ENCODE results near the gene TRIM3. TPM values are rescaled to one million over a fixed set of nuclear protein-coding genes. Genes with fewer than 3 reads are reported as not detected.

TRIM3 gene
- total RNA-seq, 5 donors from 2014 or later (not counting 1 experiment from before 2014, with no cell fraction given): 16.9 to 29.8 (median 24.1) TPM

GRCh38 chr11:6415797-6416196, 57.9 kb downstream of the TRIM3 start:
- peaks cover 15 to 34% (median 32%) of the 10 kb centered on the region in 3 donors for H3K4me1 Mint-ChIP-seq
- Histone ChIP-seq H3K27ac (ENCODE audit: low read length) (peak overlapping the region; percentile 10), H3K4me3 (ENCODE audit: control insufficient read depth in 1 of 2, extremely low read depth in 1 of 2, low read length in 1 of 2) (no peak overlapping the region), H3K27me3 (replicated peaks in 1 of 2; ENCODE audit: control insufficient read depth in 2 of 2, extremely low read depth in 1 of 2, insufficient read depth in 2 of 2, low read length in 1 of 2) (no peaks in the 10 kb centered on the region), H3K9me3 (no peaks in the 10 kb centered on the region), H3K36me3 (ENCODE audit: control insufficient read depth in 2 of 2, extremely low read depth in 1 of 2, insufficient read depth in 1 of 2, low read length in 1 of 2) (peaks cover 6 to 7% of the 10 kb centered on the region in 2 donors), H3K4me1 (ENCODE audit: control insufficient read depth in 1 of 2, extremely low read depth in 1 of 2, insufficient read depth in 2 of 2, low read length in 2 of 2) (peaks cover 46 to 83% of the 10 kb centered on the region in 2 experiments)
- H3K9me3 Mint-ChIP-seq: no peaks in the 10 kb centered on the region
- no peak for DNase-seq
- no peak for ATAC-seq (replicated peaks in 1 of 4)
- H3K27me3 Mint-ChIP-seq: peaks cover 0 to 1% of the 10 kb centered on the region in 2 donors
- ChIA-PET CTCF (no interaction called here), POLR2A (interaction anchor here in 1 of 2 donors (0.8 kb wide), 1 partner anchor 13 kb away, joined by 3 read pairs; no protein-coding TSS in a partner anchor)
- no peaks in the 10 kb centered on the region for H3K36me3 Mint-ChIP-seq
- H3K27ac Mint-ChIP-seq: no peak overlapping the region
- WGBS (ENCODE audit: insufficient coverage): 72% methylated on average over 6 of the region's 6 CpGs
- no peak overlapping the region for H3K4me3 Mint-ChIP-seq

DNA sequence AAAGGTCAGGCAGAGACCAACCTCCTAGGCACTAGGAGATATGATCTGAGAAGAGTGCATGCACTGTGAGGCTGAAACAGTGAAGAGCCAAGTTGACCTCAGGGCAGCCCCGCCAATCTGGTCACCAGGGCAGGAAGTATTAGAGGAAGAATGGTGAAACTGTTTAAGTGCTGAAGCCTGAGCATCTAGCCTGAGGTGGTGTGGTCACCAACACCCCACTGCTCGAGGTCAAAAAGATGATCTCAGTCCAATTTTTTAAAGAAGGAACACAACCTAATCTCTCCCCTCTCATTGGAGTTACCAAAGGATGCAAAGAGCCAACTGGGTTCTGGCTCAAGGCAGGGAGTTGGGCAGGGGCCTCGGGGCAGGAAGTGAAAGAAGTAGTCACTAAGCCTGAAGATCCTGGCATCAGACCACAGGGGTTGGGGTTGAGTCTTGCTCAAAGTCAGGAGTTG, 58.8 kb downstream of the TRIM3 start:
- no peak for DNase-seq
- H3K4me3 Mint-ChIP-seq: no peak overlapping the region
- ChIA-PET CTCF (interaction anchor here (0.6 to 2.2 kb wide), 2 partner anchors 32 to 36 kb away, joined by 3 to 11 read pairs; no protein-coding TSS in a partner anchor), POLR2A (no interaction called here)
- no peaks in the 10 kb centered on the region for H3K27me3 Mint-ChIP-seq
- Histone ChIP-seq H3K27me3 (replicated peaks in 1 of 2; ENCODE audit: control insufficient read depth in 2 of 2, extremely low read depth in 1 of 2, insufficient read depth in 2 of 2, low read length in 1 of 2) (no peaks in the 10 kb centered on the region), H3K4me3 (ENCODE audit: control insufficient read depth in 1 of 2, extremely low read depth in 1 of 2, low read length in 1 of 2) (no peak overlapping the region), H3K9me3 (no peaks in the 10 kb centered on the region), H3K27ac (ENCODE audit: low read length) (peak overlapping the region; percentile 69), H3K4me1 (ENCODE audit: control insufficient read depth in 1 of 2, extremely low read depth in 1 of 2, insufficient read depth in 2 of 2, low read length in 2 of 2) (peaks cover 46 to 86% of the 10 kb centered on the region in 2 experiments), H3K36me3 (ENCODE audit: control insufficient read depth in 2 of 2, extremely low read depth in 1 of 2, insufficient read depth in 1 of 2, low read length in 1 of 2) (peaks cover 12 to 16% of the 10 kb centered on the region in 2 donors)
- 0% methylated on average over 1 of the region's 3 CpGs for WGBS (ENCODE audit: insufficient coverage)
- peaks cover 9 to 35% (median 33%) of the 10 kb centered on the region in 3 donors for H3K4me1 Mint-ChIP-seq
- peaks cover 4% of the 10 kb centered on the region for H3K36me3 Mint-ChIP-seq
- H3K9me3 Mint-ChIP-seq: no peaks in the 10 kb centered on the region
- no peak for ATAC-seq (replicated peaks in 1 of 4)
- H3K27ac Mint-ChIP-seq: no peak overlapping the region

DNA sequence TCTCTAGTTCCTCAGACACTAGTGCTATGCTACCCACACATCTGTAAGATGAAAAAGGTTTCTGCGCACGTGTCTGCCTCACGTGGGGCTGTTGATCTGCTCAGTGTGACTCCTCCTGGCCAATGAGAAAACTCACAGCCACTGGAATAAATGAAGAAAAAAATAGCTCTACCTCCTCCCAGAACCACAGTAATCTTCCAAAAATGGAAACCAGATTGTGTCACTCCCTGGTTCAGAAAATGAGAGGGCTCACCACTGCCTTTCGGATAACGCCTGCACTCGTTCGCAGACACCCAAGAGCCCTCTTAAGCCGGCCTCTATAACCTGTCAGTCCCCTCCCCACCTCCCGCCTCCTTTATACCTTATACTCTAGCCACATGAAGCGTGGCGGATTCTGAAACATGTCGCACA, 59.9 kb downstream of the TRIM3 start:
- 41% methylated on average over 11 of the region's 12 CpGs for WGBS (ENCODE audit: insufficient coverage)
- H3K4me3 Mint-ChIP-seq: no peak overlapping the region
- H3K27ac ChIP-seq (ENCODE audit: low read length): peak overlapping the region; percentile 69
- H3K36me3 ChIP-seq (ENCODE audit: control insufficient read depth in 2 of 2, extremely low read depth in 1 of 2, insufficient read depth in 1 of 2, low read length in 1 of 2): peaks cover 12 to 26% of the 10 kb centered on the region in 2 donors
- no peaks in the 10 kb centered on the region for H3K27me3 Mint-ChIP-seq
- peaks cover 41 to 84% of the 10 kb centered on the region in 2 experiments for H3K4me1 ChIP-seq (ENCODE audit: control insufficient read depth in 1 of 2, extremely low read depth in 1 of 2, insufficient read depth in 2 of 2, low read length in 2 of 2)
- peak; percentile 38 to 84 (median 72) for DNase-seq
- peaks cover 12% of the 10 kb centered on the region for H3K36me3 Mint-ChIP-seq
- no peaks in the 10 kb centered on the region for H3K27me3 ChIP-seq (replicated peaks in 1 of 2; ENCODE audit: control insufficient read depth in 2 of 2, extremely low read depth in 1 of 2, insufficient read depth in 2 of 2, low read length in 1 of 2)
- POLR2A ChIA-PET: interaction anchor here (0.5 to 1.3 kb wide), 7 partner anchors 9 to 67 kb away, joined by 3 to 11 read pairs (median 4); partner anchors contain the start of genes ARFIP2 (in 1 of the 2), SMPD1 (in 1 of the 2) and TIMM10B (in 1 of the 2)
- H3K27ac Mint-ChIP-seq: no peak overlapping the region
- peak overlapping the region; percentile 8 to 18 for H3K4me3 ChIP-seq (ENCODE audit: control insufficient read depth in 1 of 2, extremely low read depth in 1 of 2, low read length in 1 of 2)
- CTCF ChIA-PET: interaction anchor here (0.8 to 2.2 kb wide), 7 partner anchors 11 to 35 kb away, joined by 3 to 15 read pairs (median 8); partner anchors contain the start of gene SMPD1 (in 1 of the 2)
- no peaks in the 10 kb centered on the region for H3K9me3 Mint-ChIP-seq
- ATAC-seq (replicated peaks in 1 of 4): peak; percentile 87 to 92 (median 88)
- H3K9me3 ChIP-seq: no peaks in the 10 kb centered on the region
- H3K4me1 Mint-ChIP-seq: peaks cover 13 to 39% (median 37%) of the 10 kb centered on the region in 3 donors

- Mint-ChIP-seq H3K27ac (peak overlapping the region in 1 of 2 donors; percentile 80), H3K4me1 (peaks cover 31 to 54% (median 51%) of the 10 kb centered on the region in 3 donors)
- CTCF ChIA-PET: interaction anchor here in 1 of 2 donors (0.5 to 0.7 kb wide), 3 partner anchors 12 to 49 kb away, joined by 3 to 8 read pairs (median 5); no protein-coding TSS in a partner anchor
Observed at GRCh38 chr11:6411594-6412031, 62.1 kb downstream of the TRIM3 start.

DNA sequence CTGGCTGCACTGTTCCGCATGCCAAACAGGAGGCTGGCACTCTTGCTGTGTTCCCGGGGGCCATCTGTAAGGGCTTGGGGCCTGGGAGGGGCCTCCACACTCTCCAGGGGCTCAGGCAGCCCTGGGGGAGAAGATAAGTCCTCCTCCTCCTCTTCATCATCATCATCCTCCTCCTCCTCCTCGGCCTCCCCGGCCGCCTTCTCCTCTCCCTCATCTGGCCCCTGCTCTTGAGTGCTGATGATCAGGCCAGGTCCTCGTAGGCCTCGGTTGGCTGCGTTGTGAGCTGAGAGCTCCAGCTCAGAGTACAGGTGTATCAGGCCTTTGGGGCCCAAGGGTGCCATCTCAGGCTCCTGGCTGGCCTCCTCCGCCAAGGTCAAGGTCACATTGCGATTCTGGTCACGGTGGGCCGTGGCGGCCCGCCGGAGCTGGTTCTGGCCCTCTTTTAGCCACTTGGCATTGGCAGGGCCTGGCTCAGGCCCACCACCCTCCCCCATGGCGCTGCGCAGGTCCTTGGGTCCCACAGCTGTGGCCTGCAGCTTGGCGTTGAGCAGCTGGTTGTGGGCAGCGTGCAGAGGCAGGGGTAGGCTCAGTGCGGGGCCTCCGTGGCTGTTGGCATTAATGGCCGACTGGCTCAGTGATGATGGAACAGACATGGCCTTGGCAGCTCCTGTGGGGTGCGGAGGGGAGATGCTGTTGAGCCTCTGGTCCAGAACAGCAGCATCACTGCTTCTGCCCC, 62.9 kb downstream of the TRIM3 start:
- Mint-ChIP-seq H3K9me3 (no peaks in the 10 kb centered on the region), H3K27ac (peak overlapping the region; percentile 76 to 80), H3K27me3 (no peaks in the 10 kb centered on the region), H3K4me3 (no peak overlapping the region), H3K4me1 (peaks cover 38 to 61% (median 59%) of the 10 kb centered on the region in 3 donors), H3K36me3 (peaks cover 20% of the 10 kb centered on the region)
- WGBS (ENCODE audit: insufficient coverage): 99% methylated on average over 19 of the region's 23 CpGs
- H3K27ac ChIP-seq (ENCODE audit: low read length): no peak overlapping the region
- H3K36me3 ChIP-seq (ENCODE audit: control insufficient read depth in 2 of 2, extremely low read depth in 1 of 2, insufficient read depth in 1 of 2, low read length in 1 of 2): peaks cover 12 to 28% of the 10 kb centered on the region in 2 donors
- H3K4me3 ChIP-seq (ENCODE audit: control insufficient read depth in 1 of 2, extremely low read depth in 1 of 2, low read length in 1 of 2): no peak overlapping the region
- CTCF ChIA-PET: interaction anchor here in 1 of 2 donors (0.5 to 2.2 kb wide), 3 partner anchors 21 to 50 kb away, joined by 5 to 8 read pairs (median 7); no protein-coding TSS in a partner anchor
- H3K27me3 ChIP-seq (replicated peaks in 1 of 2; ENCODE audit: control insufficient read depth in 2 of 2, extremely low read depth in 1 of 2, insufficient read depth in 2 of 2, low read length in 1 of 2): no peaks in the 10 kb centered on the region
- POLR2A ChIA-PET: interaction anchor here in 1 of 2 donors (1.6 kb wide), 1 partner anchor 8 kb away, joined by 8 read pairs; no protein-coding TSS in a partner anchor
- DNase-seq: no peak
- ATAC-seq (replicated peaks in 1 of 4): no peak
- H3K9me3 ChIP-seq: no peaks in the 10 kb centered on the region
- peaks cover 40 to 80% of the 10 kb centered on the region in 2 experiments for H3K4me1 ChIP-seq (ENCODE audit: control insufficient read depth in 1 of 2, extremely low read depth in 1 of 2, insufficient read depth in 2 of 2, low read length in 2 of 2)

More at GRCh38 chr11:6411594-6412031, 62.1 kb downstream of the TRIM3 start:
- H3K27me3 ChIP-seq (replicated peaks in 1 of 2; ENCODE audit: control insufficient read depth in 2 of 2, extremely low read depth in 1 of 2, insufficient read depth in 2 of 2, low read length in 1 of 2): no peaks in the 10 kb centered on the region
- no peaks in the 10 kb centered on the region for H3K9me3 Mint-ChIP-seq
- H3K4me1 ChIP-seq (ENCODE audit: control insufficient read depth in 1 of 2, extremely low read depth in 1 of 2, insufficient read depth in 2 of 2, low read length in 2 of 2): peaks cover 45 to 78% of the 10 kb centered on the region in 2 experiments
- no peaks in the 10 kb centered on the region for H3K27me3 Mint-ChIP-seq
- H3K36me3 ChIP-seq (ENCODE audit: control insufficient read depth in 2 of 2, extremely low read depth in 1 of 2, insufficient read depth in 1 of 2, low read length in 1 of 2): peaks cover 12 to 28% of the 10 kb centered on the region in 2 donors
- H3K9me3 ChIP-seq: no peaks in the 10 kb centered on the region
- no peak for ATAC-seq (replicated peaks in 1 of 4)
- H3K4me3 ChIP-seq (ENCODE audit: control insufficient read depth in 1 of 2, extremely low read depth in 1 of 2, low read length in 1 of 2): no peak overlapping the region
- WGBS (ENCODE audit: insufficient coverage): 94% methylated on average over 10 of the region's 10 CpGs
- H3K27ac ChIP-seq (ENCODE audit: low read length): no peak overlapping the region
- POLR2A ChIA-PET: interaction anchor here in 1 of 2 donors (0.6 to 1.6 kb wide), 2 partner anchors 9 to 15 kb away, joined by 4 to 8 read pairs; no protein-coding TSS in a partner anchor
- H3K4me3 Mint-ChIP-seq: no peak overlapping the region
- no peak for DNase-seq
- peaks cover 20% of the 10 kb centered on the region for H3K36me3 Mint-ChIP-seq

- H3K4me1 ChIP-seq (ENCODE audit: control insufficient read depth in 1 of 2, extremely low read depth in 1 of 2, insufficient read depth in 2 of 2, low read length in 2 of 2): peaks cover 54 to 81% of the 10 kb centered on the region in 2 experiments
- no peaks in the 10 kb centered on the region for H3K9me3 ChIP-seq
- H3K4me1 Mint-ChIP-seq: peaks cover 76 to 87% (median 83%) of the 10 kb centered on the region in 3 donors
- no peaks in the 10 kb centered on the region for H3K27me3 ChIP-seq (replicated peaks in 1 of 2; ENCODE audit: control insufficient read depth in 2 of 2, extremely low read depth in 1 of 2, insufficient read depth in 2 of 2, low read length in 1 of 2)
- H3K27ac ChIP-seq (ENCODE audit: low read length): peak overlapping the region; percentile 90
- H3K27me3 Mint-ChIP-seq: no peaks in the 10 kb centered on the region
- peak overlapping the region; percentile 11 to 92 (median 28) for H3K4me3 Mint-ChIP-seq
- 77% methylated on average over 2 of the region's 2 CpGs for WGBS (ENCODE audit: insufficient coverage)
- no peak overlapping the region for H3K4me3 ChIP-seq (ENCODE audit: control insufficient read depth in 1 of 2, extremely low read depth in 1 of 2, low read length in 1 of 2)
- peaks cover 20% of the 10 kb centered on the region for H3K36me3 Mint-ChIP-seq
- H3K27ac Mint-ChIP-seq: peak overlapping the region; percentile 87 to 99
- CTCF ChIA-PET: interaction anchor here (0.6 to 2.8 kb wide), 4 partner anchors 13 to 48 kb away, joined by 4 to 8 read pairs (median 6); partner anchors contain the start of gene APBB1 (in 1 of the 2)
- DNase-seq: no peak
- H3K36me3 ChIP-seq (ENCODE audit: control insufficient read depth in 2 of 2, extremely low read depth in 1 of 2, insufficient read depth in 1 of 2, low read length in 1 of 2): peaks cover 11 to 29% of the 10 kb centered on the region in 2 donors
- no peaks in the 10 kb centered on the region for H3K9me3 Mint-ChIP-seq
- ATAC-seq (replicated peaks in 1 of 4): no peak
- POLR2A ChIA-PET: interaction anchor here in 1 of 2 donors (0.5 to 1.4 kb wide), 3 partner anchors 13 to 87 kb away, joined by 3 to 7 read pairs (median 3); no protein-coding TSS in a partner anchor
Observed at GRCh38 chr11:6406370-6406769, 67.4 kb downstream of the TRIM3 start.
